Loucy (cell line): ENCODE measurements around the gene IL18R1.

Source experiments
- H2AFZ ChIP-seq: fragments of 200-600 bp; sonication (generic); 2 replicates; pipeline ENCODE4 v1.6.0; 2016; ENCODE audit warnings: antibody characterized with exemption, mild to moderate bottlenecking, low read length, moderate library complexity
- H3F3A ChIP-seq: fragments of 200-600 bp; 2 replicates; pipeline ENCODE4 v1.6.0; 2016; ENCODE audit warnings: antibody characterized with exemption, low read depth, mild to moderate bottlenecking
- H3K27me3 ChIP-seq: fragments of 200-600 bp; sonication (generic); 2 replicates; pipeline ENCODE4 v1.6.1; 2014; ENCODE audit warnings: low read length, mild to moderate bottlenecking; ENCODE audit not compliant: insufficient read depth, poor library complexity, severe bottlenecking
- H3K36me3 ChIP-seq: fragments of 200-600 bp; sonication (generic); 2 replicates; pipeline ENCODE4 v1.6.1; 2016; ENCODE audit warnings: low read length; ENCODE audit not compliant: insufficient read depth
- H3K4me1 ChIP-seq: fragments of 200-600 bp; sonication (generic); 2 replicates; pipeline ENCODE4 v1.5.1; 2014; ENCODE audit warnings: low read length, mild to moderate bottlenecking; ENCODE audit not compliant: insufficient read depth, poor library complexity, severe bottlenecking
- H3K4me2 ChIP-seq: fragments of 200-600 bp; sonication (generic); 2 replicates; pipeline ENCODE4 v1.6.0; 2014; ENCODE audit warnings: antibody characterized with exemption, low read length, low read depth, mild to moderate bottlenecking; ENCODE audit not compliant: poor library complexity, severe bottlenecking
- H3K4me3 ChIP-seq: fragments of 200-600 bp; sonication (generic); 2 replicates; pipeline ENCODE4 v1.5.1; 2014; ENCODE audit warnings: low read length, mild to moderate bottlenecking, mixed read lengths; ENCODE audit not compliant: poor library complexity, severe bottlenecking
- H3K79me2 ChIP-seq: fragments of 200-600 bp; sonication (generic); 2 replicates; pipeline ENCODE4 v1.6.1; 2014; ENCODE audit warnings: low read length; ENCODE audit not compliant: insufficient read depth
- H3K9ac ChIP-seq: fragments of 200-600 bp; sonication (generic); 2 replicates; pipeline ENCODE4 v1.6.0; 2014; ENCODE audit warnings: mild to moderate bottlenecking, low read depth, low read length, moderate library complexity; ENCODE audit not compliant: poor library complexity, severe bottlenecking
- H3K9me2 ChIP-seq: fragments of 200-600 bp; sonication (generic); replicated peaks from 2 replicates; pipeline ENCODE4 v1.6.1; 2016; ENCODE audit warnings: low read depth, low read length, mixed read lengths
- H3K9me3 ChIP-seq: fragments of 200-600 bp; sonication (generic); 2 replicates; pipeline ENCODE4 v1.6.1; 2014; ENCODE audit warnings: mild to moderate bottlenecking, antibody characterized with exemption, low read length, low read depth; ENCODE audit not compliant: insufficient read depth
- H4K20me1 ChIP-seq: fragments of 200-600 bp; sonication (generic); 2 replicates; pipeline ENCODE4 v1.6.0; 2014; ENCODE audit warnings: antibody characterized with exemption, low read length, mild to moderate bottlenecking; ENCODE audit not compliant: insufficient read depth, poor library complexity, severe bottlenecking
- CTCF ChIP-seq: fragments of 200-600 bp; sonication (generic); conservative IDR thresholded peaks from 2 replicates; pipeline ENCODE4 v1.5.1; 2014; ENCODE audit warnings: mild to moderate bottlenecking, antibody characterized with exemption, low read length
- EZH2phosphoT487 ChIP-seq: fragments of 200-600 bp; IDR thresholded peaks from 2 replicates; pipeline ENCODE4 v1.6.1; 2018; ENCODE audit warnings: antibody characterized with exemption, mild to moderate bottlenecking, moderate library complexity, borderline replicate concordance

Gene IL18R1

GRCh38 chr2:102355526-102356380, at the start of gene IL18R1:
IL18R1 (plus strand) TSS chr2:102355796; CDS start chr2:102362661, 6,865 bp downstream.
- Histone ChIP-seq H3K9me3 (no peaks in the 10 kb centered on the region), H4K20me1 (no peaks in the 10 kb centered on the region)

GRCh38 chr2:102306125-102306524, 49.5 kb upstream of the IL18R1 start:
- Histone ChIP-seq H3K27me3 (no peaks in the 10 kb centered on the region), H3K9ac (peak overlapping the region; percentile 69), H3K9me3 (no peaks in the 10 kb centered on the region), H3K36me3 (no peaks in the 10 kb centered on the region), H3F3A (peaks cover 18% of the 10 kb centered on the region; the same call in 1 of the 2 replicates), H3K4me1 (peaks cover 60% of the 10 kb centered on the region), H2AFZ (peak overlapping the region; percentile 46), H3K4me3 (peak overlapping the region; percentile 67), H3K4me2 (peak overlapping the region; percentile 71), H3K79me2 (no peaks in the 10 kb centered on the region), H3K9me2 (no peaks in the 10 kb centered on the region), H4K20me1 (no peaks in the 10 kb centered on the region)
- TF ChIP-seq CTCF (no peak), EZH2phosphoT487 (no peak)

More at GRCh38 chr2:102355526-102356380, at the start of gene IL18R1:
- no peaks in the 10 kb centered on the region for H3F3A ChIP-seq
- peak within 1 kb of the TSS; percentile 90 for H3K4me3 ChIP-seq
- H3K4me1 ChIP-seq, result peaks cover 45% of the 10 kb centered on the region
- no peaks in the 10 kb centered on the region for H3K27me3 ChIP-seq
- no peaks in the 10 kb centered on the region for H3K9me2 ChIP-seq
- peak within 1 kb of the TSS; percentile 92 for H3K4me2 ChIP-seq
- H3K9ac ChIP-seq, result peak within 1 kb of the TSS; percentile 92
- H3K79me2 ChIP-seq, result peaks cover 44% of the 10 kb centered on the region
- TF ChIP-seq CTCF, result peak; percentile 79
- TF ChIP-seq EZH2phosphoT487, result no peak
- peak within 1 kb of the TSS; percentile 89 for H2AFZ ChIP-seq
- H3K36me3 ChIP-seq, result no peaks in the 10 kb centered on the region

- Histone ChIP-seq H3K9me3 (no peaks in the 10 kb centered on the region), H3K9me2 (no peaks in the 10 kb centered on the region), H3K4me2 (peak within 1 kb of the TSS; percentile 54), H2AFZ (peak within 1 kb of the TSS; percentile 50; the same call in 1 of the 2 replicates), H3K4me3 (no peak within 1 kb of the TSS), H3K27me3 (no peaks in the 10 kb centered on the region), H3K36me3 (no peaks in the 10 kb centered on the region), H3K79me2 (no peaks in the 10 kb centered on the region), H3F3A (peaks cover 13% of the 10 kb centered on the region; the same call in 1 of the 2 replicates), H4K20me1 (no peaks in the 10 kb centered on the region), H3K4me1 (peaks cover 51% of the 10 kb centered on the region), H3K9ac (peak within 1 kb of the TSS; percentile 52)
- no peak for TF ChIP-seq EZH2phosphoT487
- TF ChIP-seq CTCF, result no peak
These were observed 44.5 kb upstream of the IL18R1 start, which contains the start of gene IL1RL1 for GRCh38 chr2:102310964-102311640. IL1RL1 (plus strand) TSS chr2:102311563; CDS start chr2:102338265, 26,702 bp downstream.
